ENCODE results near the gene CFAP91. TPM values are rescaled to one million over a fixed set of nuclear protein-coding genes. Genes with fewer than 3 reads are reported as not detected.

The CFAP91 gene
- total and polyA plus RNA-seq, 2 donors (not counting 3 experiments of a cell fraction or from before 2014, with no cell fraction given): 0.40 to 0.54 TPM

DNA sequence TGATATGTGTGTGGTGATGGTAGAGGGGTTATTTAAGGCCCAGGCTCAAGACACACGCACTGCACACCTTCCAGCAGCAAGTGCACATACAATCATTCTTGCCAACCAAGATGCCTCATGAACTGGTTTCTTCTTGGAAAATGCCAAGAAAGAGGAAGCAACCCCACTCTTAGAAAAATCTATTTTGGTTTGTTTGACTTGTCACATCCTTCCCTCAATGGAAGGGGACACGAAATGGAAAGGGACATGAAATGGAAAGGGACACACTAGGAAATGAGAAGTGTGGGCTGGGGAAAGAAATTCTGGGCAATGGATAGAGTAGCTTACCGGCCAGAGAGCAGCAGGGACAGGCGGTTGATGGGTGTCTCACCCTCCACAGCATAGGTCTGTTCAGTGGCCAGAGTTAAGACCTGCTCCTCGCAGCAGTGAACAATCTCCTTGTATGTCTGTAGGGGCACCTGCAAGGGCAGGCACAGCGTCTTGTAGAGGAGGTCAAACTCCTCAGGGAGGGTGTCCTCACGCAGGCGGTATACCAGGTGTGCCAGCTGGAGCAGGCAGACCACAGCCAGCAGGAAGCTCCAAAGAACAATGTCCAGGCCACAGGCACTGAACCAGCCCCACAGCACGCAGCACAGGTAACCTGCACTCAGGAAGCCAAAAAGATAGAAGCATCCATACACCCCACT is 43.1 kb upstream of the CFAP91 start:
- no peak for FAIRE-seq
- Histone ChIP-seq H3K9me1 (replicated peaks; ENCODE audit: control insufficient read depth, extremely low read depth, insufficient read depth, low read length) (no peaks in the 10 kb centered on the region), H3K4me3 (replicated peaks in 1 of 3; ENCODE audit: insufficient read depth in 1 of 3, low read depth in 1 of 3, low read length in 3 of 3) (no peak overlapping the region)

More for the DNA sequence above, 43.1 kb upstream of the CFAP91 start:
- TF ChIP-seq, protein P1, sequence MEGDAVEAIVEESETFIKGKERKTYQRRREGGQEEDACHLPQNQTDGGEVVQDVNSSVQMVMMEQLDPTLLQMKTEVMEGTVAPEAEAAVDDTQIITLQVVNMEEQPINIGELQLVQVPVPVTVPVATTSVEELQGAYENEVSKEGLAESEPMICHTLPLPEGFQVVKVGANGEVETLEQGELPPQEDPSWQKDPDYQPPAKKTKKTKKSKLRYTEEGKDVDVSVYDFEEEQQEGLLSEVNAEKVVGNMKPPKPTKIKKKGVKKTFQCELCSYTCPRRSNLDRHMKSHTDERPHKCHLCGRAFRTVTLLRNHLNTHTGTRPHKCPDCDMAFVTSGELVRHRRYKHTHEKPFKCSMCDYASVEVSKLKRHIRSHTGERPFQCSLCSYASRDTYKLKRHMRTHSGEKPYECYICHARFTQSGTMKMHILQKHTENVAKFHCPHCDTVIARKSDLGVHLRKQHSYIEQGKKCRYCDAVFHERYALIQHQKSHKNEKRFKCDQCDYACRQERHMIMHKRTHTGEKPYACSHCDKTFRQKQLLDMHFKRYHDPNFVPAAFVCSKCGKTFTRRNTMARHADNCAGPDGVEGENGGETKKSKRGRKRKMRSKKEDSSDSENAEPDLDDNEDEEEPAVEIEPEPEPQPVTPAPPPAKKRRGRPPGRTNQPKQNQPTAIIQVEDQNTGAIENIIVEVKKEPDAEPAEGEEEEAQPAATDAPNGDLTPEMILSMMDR (IDR thresholded peaks at IDR 0.05; ENCODE audit: extremely low read depth in 1 of 2, insufficient read depth in 1 of 2, low read depth in 1 of 2, low read length in 2 of 2): no peak
- TF ChIP-seq POLR2AphosphoS5 (IDR thresholded peaks at IDR 0.05; ENCODE audit: insufficient read depth, low read depth, low read length): no peak
- no peak for TF ChIP-seq JUN (IDR thresholded peaks at IDR 0.05; ENCODE audit: borderline replicate concordance, insufficient read depth, insufficient read length, low read depth)
- TF ChIP-seq POLR2A (IDR thresholded peaks at IDR 0.05; ENCODE audit: low read depth, low read length): no peak
- no peak for TF ChIP-seq GATA2 (IDR thresholded peaks at IDR 0.05; ENCODE audit: insufficient read depth, insufficient read length, low read depth, low read length)
- no peak for TF ChIP-seq MYC (IDR thresholded peaks at IDR 0.05; ENCODE audit: low read depth, low read length)
- H3K27me3 ChIP-seq (ENCODE audit: control insufficient read depth in 2 of 2, insufficient read depth in 2 of 2, low read length in 2 of 2): peaks cover 0 to 6% of the 10 kb centered on the region in 2 experiments
- no peak overlapping the region for H3K4me2 ChIP-seq (ENCODE audit: insufficient read depth, low read length)
- no peak overlapping the region for H3K9ac ChIP-seq (replicated peaks; ENCODE audit: extremely low read depth, insufficient read depth, low read length)
- dilution Hi-C loops (cut with MboI; ENCODE audit: extremely low pct_ligation_motif_present, low sequenced_read_pairs): no loop called here
- no peak overlapping the region for H3K27ac ChIP-seq (ENCODE audit: insufficient read depth, low read depth, low read length)
- ChIA-PET CTCF (no interaction called here), POLR2A (no interaction called here)
- BruUV-seq (replicated peaks): no TSS peak
- no peaks in the 10 kb centered on the region for H3K4me1 ChIP-seq (ENCODE audit: control insufficient read depth, extremely low read depth, insufficient read depth, low read length)
- H3K9me3 ChIP-seq (replicated peaks; ENCODE audit: control insufficient read depth, insufficient read depth, low read length): no peaks in the 10 kb centered on the region
- H3K36me3 ChIP-seq (ENCODE audit: control insufficient read depth in 2 of 2, extremely low read depth in 1 of 2, insufficient read depth in 2 of 2, low read length in 2 of 2): no peaks in the 10 kb centered on the region
- no peaks in the 10 kb centered on the region for H3K79me2 ChIP-seq (ENCODE audit: control insufficient read depth, insufficient read depth, low read length)
- no peak overlapping the region for H2AFZ ChIP-seq (ENCODE audit: low read depth, low read length)
- no peaks in the 10 kb centered on the region for H4K20me1 ChIP-seq (replicated peaks; ENCODE audit: control insufficient read depth, extremely low read depth, insufficient read depth, low read length)
- no peak for DNase-seq (ENCODE audit: low read depth, low spot score)
- intact Hi-C loops (cut with micrococcal nuclease): no loop called here

Measured in endothelial cell of umbilical vein (primary cell).